Vagina (tissue), 2 donors: ENCODE measurements around the gene HES1. TPM values are rescaled to one million over a fixed set of nuclear protein-coding genes. Genes with fewer than 3 reads are reported as not detected.

Experiments
- DNase-seq, 2 donors: peaks; one replicate each; pipeline ENCODE4 v3.0.0-alpha.2; 2017; ENCODE audit errors: extremely low spot score in 2 of 2
- H3K27ac ChIP-seq: fragments of 200-600 bp; sonication (generic); one replicate; pipeline ENCODE4 v1.5.1; 2019
- H3K27me3 ChIP-seq: fragments of 200-600 bp; sonication (generic); one replicate; pipeline ENCODE4 v1.5.1; 2019
- H3K36me3 ChIP-seq, 2 donors: fragments of 200-600 bp; sonication (generic); one replicate each; pipeline ENCODE4 v1.5.1; 2017 to 2019
- H3K4me1 ChIP-seq: fragments of 200-600 bp; sonication (generic); one replicate; pipeline ENCODE4 v1.5.1; 2019
- H3K4me3 ChIP-seq, 2 donors: fragments of 200-600 bp; sonication (generic); 1 replicate in 1 of 2; 2 replicates in 1 of 2; pipeline ENCODE4 v1.5.1; 2016 to 2019
- H3K9me3 ChIP-seq: fragments of 200-600 bp; sonication (generic); one replicate; pipeline ENCODE4 v1.5.1; 2019
- POLR2A ChIP-seq, 2 donors: fragments of 450-650 bp; IDR thresholded peaks; one replicate each; pipeline ENCODE4 v1.6.1; 2017; ENCODE audit warnings: antibody characterized with exemption in 2 of 2, mild to moderate bottlenecking in 2 of 2, moderate library complexity in 2 of 2
- POLR2AphosphoS5 ChIP-seq, 2 donors: sonication (generic); formaldehyde crosslinking; IDR thresholded peaks; one replicate each; pipeline ENCODE4 v1.9.0; 2017; ENCODE audit warnings: antibody characterized with exemption in 2 of 2, mild to moderate bottlenecking in 2 of 2, low read depth in 1 of 2; ENCODE audit not compliant: insufficient read depth in 1 of 2
- intact Hi-C: fragments of 100-400 bp; cut with DNase I; formaldehyde crosslinking; loops from one replicate; pipeline ENCODE4 v1.15.1; 2023
- total RNA-seq: library from RNA; depleted of rRNA; stranded (reverse); fragments of >200 nt; gene quantifications from one replicate; pipeline ENCODE4 v1.2.3, GENCODE V29; 2016
- TF ChIP-seq, protein P1 (sequence below), 3 experiments: fragments of 450-650 bp in 2 of 3; fragments of 200-600 bp in 1 of 3; sonication (generic) in 1 of 3; IDR thresholded peaks; one replicate each; pipeline ENCODE4 v1.5.1; 2017 to 2019; ENCODE audit warnings: antibody characterized with exemption in 3 of 3, mild to moderate bottlenecking in 2 of 3, moderate library complexity in 2 of 3

HES1 gene
- total RNA-seq, 1 donor from 2014 or later: 191 TPM

DNA sequence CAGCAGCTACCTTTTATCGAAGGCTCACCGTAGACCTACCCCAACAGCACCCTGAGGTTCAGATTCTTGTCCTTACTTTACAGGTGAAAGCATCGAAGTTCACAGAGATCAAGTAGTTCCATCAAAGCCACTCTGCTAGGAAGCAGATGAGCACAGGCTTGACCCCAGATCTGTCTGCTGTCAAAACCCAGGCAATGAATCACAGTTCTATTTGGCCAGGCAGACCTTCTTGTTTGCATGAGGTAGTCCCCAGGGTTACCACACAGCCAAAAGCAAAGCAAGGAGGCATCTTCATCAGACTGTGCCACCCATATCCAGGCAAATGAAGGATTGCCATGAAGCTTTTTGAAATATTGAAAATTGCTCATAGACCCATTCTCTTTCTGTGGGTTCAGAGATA lies 33.0 kb downstream of the HES1 start:
- intact Hi-C loops: no loop called here
- no peaks in the 10 kb centered on the region for H3K27me3 ChIP-seq
- no peaks in the 10 kb centered on the region for H3K36me3 ChIP-seq
- no peak overlapping the region for H3K4me3 ChIP-seq
- H3K9me3 ChIP-seq: no peaks in the 10 kb centered on the region
- TF ChIP-seq, protein P1, sequence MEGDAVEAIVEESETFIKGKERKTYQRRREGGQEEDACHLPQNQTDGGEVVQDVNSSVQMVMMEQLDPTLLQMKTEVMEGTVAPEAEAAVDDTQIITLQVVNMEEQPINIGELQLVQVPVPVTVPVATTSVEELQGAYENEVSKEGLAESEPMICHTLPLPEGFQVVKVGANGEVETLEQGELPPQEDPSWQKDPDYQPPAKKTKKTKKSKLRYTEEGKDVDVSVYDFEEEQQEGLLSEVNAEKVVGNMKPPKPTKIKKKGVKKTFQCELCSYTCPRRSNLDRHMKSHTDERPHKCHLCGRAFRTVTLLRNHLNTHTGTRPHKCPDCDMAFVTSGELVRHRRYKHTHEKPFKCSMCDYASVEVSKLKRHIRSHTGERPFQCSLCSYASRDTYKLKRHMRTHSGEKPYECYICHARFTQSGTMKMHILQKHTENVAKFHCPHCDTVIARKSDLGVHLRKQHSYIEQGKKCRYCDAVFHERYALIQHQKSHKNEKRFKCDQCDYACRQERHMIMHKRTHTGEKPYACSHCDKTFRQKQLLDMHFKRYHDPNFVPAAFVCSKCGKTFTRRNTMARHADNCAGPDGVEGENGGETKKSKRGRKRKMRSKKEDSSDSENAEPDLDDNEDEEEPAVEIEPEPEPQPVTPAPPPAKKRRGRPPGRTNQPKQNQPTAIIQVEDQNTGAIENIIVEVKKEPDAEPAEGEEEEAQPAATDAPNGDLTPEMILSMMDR (IDR thresholded peaks at IDR 0.05): no peak
- TF ChIP-seq POLR2AphosphoS5 (IDR thresholded peaks at IDR 0.05; ENCODE audit: insufficient read depth in 1 of 2, low read depth in 1 of 2) (no peak), POLR2A (IDR thresholded peaks at IDR 0.05) (no peak)
- H3K27ac ChIP-seq: no peak overlapping the region
- H3K4me1 ChIP-seq: peaks cover 10% of the 10 kb centered on the region
- DNase-seq: no peak

DNA sequence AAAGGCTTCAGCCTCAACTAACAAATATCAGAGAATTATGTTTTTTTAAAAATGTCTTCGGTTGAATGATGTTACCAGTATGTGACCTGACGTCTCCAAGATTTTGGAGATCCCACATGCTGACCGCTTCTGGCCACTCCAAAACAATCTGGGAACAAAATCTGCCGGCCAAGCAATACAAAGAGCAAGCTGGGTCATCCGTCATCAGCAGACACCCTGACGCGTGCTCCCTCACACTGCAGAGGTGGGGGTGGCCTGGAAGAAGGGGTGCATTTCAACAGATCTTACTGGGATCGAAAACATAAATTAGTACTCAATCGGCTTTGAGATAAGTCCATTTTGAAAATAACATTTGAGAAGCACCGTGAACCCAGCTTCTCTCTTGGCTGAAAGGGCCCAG lies 33.6 kb downstream of the HES1 start:
- DNase-seq: no peak
- no peaks in the 10 kb centered on the region for H3K27me3 ChIP-seq
- H3K4me3 ChIP-seq: no peak overlapping the region
- H3K36me3 ChIP-seq: no peaks in the 10 kb centered on the region
- H3K9me3 ChIP-seq: no peaks in the 10 kb centered on the region
- no peak overlapping the region for H3K27ac ChIP-seq
- intact Hi-C loops: no loop called here
- TF ChIP-seq, protein P1 (IDR thresholded peaks at IDR 0.05): no peak
- TF ChIP-seq POLR2AphosphoS5 (IDR thresholded peaks at IDR 0.05; ENCODE audit: insufficient read depth in 1 of 2, low read depth in 1 of 2) (no peak), POLR2A (IDR thresholded peaks at IDR 0.05) (no peak)
- H3K4me1 ChIP-seq: peaks cover 10% of the 10 kb centered on the region

DNA sequence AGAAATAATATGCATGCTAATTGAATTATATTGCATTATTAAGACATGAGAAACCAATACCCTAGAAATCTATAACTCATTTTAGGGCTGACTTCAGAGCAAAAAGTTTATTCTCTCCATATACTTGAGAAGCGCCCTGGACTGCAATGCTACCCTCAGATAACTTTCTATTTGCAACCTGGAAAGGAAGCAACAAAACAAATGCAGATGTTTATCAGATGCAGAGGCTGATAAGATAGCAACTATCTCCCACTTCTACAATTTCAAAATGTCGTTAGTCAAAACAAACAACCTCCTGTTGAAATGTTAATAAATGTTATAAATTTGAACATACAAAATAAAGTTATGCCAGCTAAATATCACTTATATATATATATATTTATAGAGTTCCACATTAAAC lies 34.8 kb downstream of the HES1 start:
- TF ChIP-seq, protein P1 (IDR thresholded peaks at IDR 0.05): no peak
- TF ChIP-seq POLR2A (IDR thresholded peaks at IDR 0.05) (no peak), POLR2AphosphoS5 (IDR thresholded peaks at IDR 0.05; ENCODE audit: insufficient read depth in 1 of 2, low read depth in 1 of 2) (no peak)
- Histone ChIP-seq H3K4me3 (no peak overlapping the region), H3K36me3 (no peaks in the 10 kb centered on the region), H3K4me1 (peaks cover 10% of the 10 kb centered on the region), H3K9me3 (no peaks in the 10 kb centered on the region), H3K27me3 (no peaks in the 10 kb centered on the region), H3K27ac (no peak overlapping the region)
- DNase-seq: no peak
- intact Hi-C loops: no loop called here

DNA sequence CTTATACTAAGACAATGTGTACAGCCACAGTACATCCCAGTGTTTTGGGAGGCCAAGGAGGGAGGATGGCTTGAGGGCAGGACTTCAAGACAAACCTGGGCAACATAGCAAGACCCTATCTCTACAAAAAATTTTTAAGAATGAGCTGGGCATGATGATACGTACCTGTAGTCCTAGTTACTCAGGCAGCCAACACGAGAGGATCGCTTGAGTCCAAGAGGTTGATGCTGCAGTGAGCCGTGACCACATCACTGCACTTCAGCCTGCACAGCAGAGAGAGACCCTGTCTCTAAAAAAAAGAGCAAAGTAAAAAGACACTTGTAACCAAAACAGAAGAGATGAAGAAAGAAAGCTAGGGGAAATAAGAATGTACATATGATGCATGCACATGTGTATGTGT lies 38.5 kb downstream of the HES1 start:
- no peak overlapping the region for H3K4me3 ChIP-seq
- H3K27me3 ChIP-seq: no peaks in the 10 kb centered on the region
- H3K27ac ChIP-seq: no peak overlapping the region
- H3K4me1 ChIP-seq: peaks cover 11% of the 10 kb centered on the region
- no peaks in the 10 kb centered on the region for H3K36me3 ChIP-seq
- no peaks in the 10 kb centered on the region for H3K9me3 ChIP-seq
- TF ChIP-seq, protein P1 (IDR thresholded peaks at IDR 0.05): no peak
- no peak for TF ChIP-seq POLR2A (IDR thresholded peaks at IDR 0.05)
- TF ChIP-seq POLR2AphosphoS5 (IDR thresholded peaks at IDR 0.05; ENCODE audit: insufficient read depth in 1 of 2, low read depth in 1 of 2): no peak
- intact Hi-C loops: no loop called here
- DNase-seq: no peak

DNA sequence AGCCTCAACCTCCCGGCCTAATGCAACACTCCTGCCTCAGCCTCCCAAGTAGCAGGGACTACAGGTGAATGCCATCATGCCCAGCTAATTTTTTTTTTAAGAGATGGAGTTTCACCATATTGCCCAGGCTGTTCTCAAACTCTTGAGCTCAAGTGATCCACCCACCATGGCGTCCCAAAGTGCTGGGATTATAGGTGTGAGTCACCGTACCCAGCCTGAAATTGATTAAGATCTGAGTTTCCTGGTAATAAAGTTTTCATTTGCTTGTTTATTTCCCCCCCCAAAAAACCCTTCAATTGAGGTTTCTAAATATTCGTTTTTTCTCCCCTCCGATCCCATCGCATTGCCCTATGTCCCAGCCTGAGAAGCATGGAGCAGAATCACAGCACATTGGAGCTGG lies 39.0 kb downstream of the HES1 start:
- no peaks in the 10 kb centered on the region for H3K36me3 ChIP-seq
- no peak for DNase-seq
- H3K27ac ChIP-seq: no peak overlapping the region
- intact Hi-C loops: no loop called here
- H3K27me3 ChIP-seq: no peaks in the 10 kb centered on the region
- H3K4me3 ChIP-seq: no peak overlapping the region
- H3K9me3 ChIP-seq: no peaks in the 10 kb centered on the region
- TF ChIP-seq POLR2AphosphoS5 (IDR thresholded peaks at IDR 0.05; ENCODE audit: insufficient read depth in 1 of 2, low read depth in 1 of 2): no peak
- TF ChIP-seq, protein P1 (IDR thresholded peaks at IDR 0.05): no peak
- H3K4me1 ChIP-seq: peaks cover 11% of the 10 kb centered on the region
